HG03565 (cell line): Measurements from ENCODE around the gene SPIRE2.
"Not testable (repeated sequence)": the region's sequence is repeated elsewhere in the genome, so short reads cannot be mapped to it uniquely, and the experiment has no call there.

Source experiments
- ATAC-seq: cut with Tn5 transposase; IDR thresholded peaks from one replicate; pipeline ENCODE4 v1.9.1; 2021; ENCODE audit warnings: mild to moderate bottlenecking, moderate library complexity; ENCODE audit not compliant: unreplicated experiment

Gene SPIRE2

GRCh38 chr16:89806589-89807193 lies 21.6 kb upstream of the SPIRE2 start:
- not testable (repeated sequence) for ATAC-seq

GRCh38 chr16:89808475-89808874 lies 19.8 kb upstream of the SPIRE2 start:
- no peak for ATAC-seq

GRCh38 chr16:89811321-89811720 lies 17.0 kb upstream of the SPIRE2 start:
- ATAC-seq, result no peak

GRCh38 chr16:89815639-89816348 lies 12.5 kb upstream of the SPIRE2 start:
- ATAC-seq, result peak; percentile 7

GRCh38 chr16:89818851-89819403 lies 9.3 kb upstream of the SPIRE2 start:
- not testable (repeated sequence) for ATAC-seq

- not testable (repeated sequence) for ATAC-seq
Measured at GRCh38 chr16:89819448-89819847, 8.8 kb upstream of the SPIRE2 start.

- no peak for ATAC-seq
Measured at GRCh38 chr16:89821438-89822187, 6.7 kb upstream of the SPIRE2 start.

GRCh38 chr16:89822188-89823086 lies 5.8 kb upstream of the SPIRE2 start:
- ATAC-seq, result no peak

- no peak for ATAC-seq
Measured at GRCh38 chr16:89823087-89823823, 5.0 kb upstream of the SPIRE2 start.

- not testable (repeated sequence) for ATAC-seq
Measured at GRCh38 chr16:89823824-89824148, 4.5 kb upstream of the SPIRE2 start.

GRCh38 chr16:89826531-89827382 lies 1.5 kb upstream of the SPIRE2 start:
- no peak for ATAC-seq

- ATAC-seq, result no peak
Measured at GRCh38 chr16:89827383-89828198, 684 bp upstream of the SPIRE2 start.

GRCh38 chr16:89828870-89829629 lies 775 bp downstream of the SPIRE2 start:
- no peak for ATAC-seq

- no peak for ATAC-seq
Measured at GRCh38 chr16:89829630-89830437, 1.6 kb downstream of the SPIRE2 start.

- ATAC-seq, result no peak
Measured at GRCh38 chr16:89831810-89832328, 3.6 kb downstream of the SPIRE2 start.

- ATAC-seq, result not testable (repeated sequence)
Measured at GRCh38 chr16:89833664-89834363, 5.5 kb downstream of the SPIRE2 start.
